Measurements from ENCODE around the gene LDB3.
"Not testable (repeated sequence)": the region's sequence is repeated elsewhere in the genome, so short reads cannot be mapped to it uniquely, and the experiment has no call there.

Gene LDB3

DNA sequence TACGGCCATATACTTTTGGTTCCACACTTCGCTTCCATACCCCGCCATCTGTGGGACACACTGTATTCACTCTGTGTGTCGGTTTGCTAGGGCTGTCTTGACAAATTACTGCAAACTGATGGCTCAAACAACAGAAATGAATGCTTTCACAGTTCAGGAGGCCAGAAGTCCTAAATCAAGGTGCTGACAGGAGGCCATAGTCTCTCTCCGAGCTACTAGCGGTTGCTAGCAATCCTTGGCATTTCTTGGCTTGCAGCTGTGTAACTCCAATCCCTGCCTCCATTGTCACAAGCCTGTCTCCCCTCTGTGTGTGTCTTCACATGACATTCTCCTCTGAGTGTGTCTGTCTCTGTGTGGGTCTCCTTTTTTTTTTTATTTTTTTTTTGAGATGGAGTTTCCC is 59.2 kb downstream of the LDB3 start:
- H3K4me3 ChIP-seq (ENCODE audit: low read depth, low read length) = no peak overlapping the region
- DNase-seq (ENCODE audit: low read depth) = no peak
- TF ChIP-seq CTCF (IDR thresholded peaks at IDR 0.05; ENCODE audit: low read depth, low read length, missing control alignments) = no peak

DNA sequence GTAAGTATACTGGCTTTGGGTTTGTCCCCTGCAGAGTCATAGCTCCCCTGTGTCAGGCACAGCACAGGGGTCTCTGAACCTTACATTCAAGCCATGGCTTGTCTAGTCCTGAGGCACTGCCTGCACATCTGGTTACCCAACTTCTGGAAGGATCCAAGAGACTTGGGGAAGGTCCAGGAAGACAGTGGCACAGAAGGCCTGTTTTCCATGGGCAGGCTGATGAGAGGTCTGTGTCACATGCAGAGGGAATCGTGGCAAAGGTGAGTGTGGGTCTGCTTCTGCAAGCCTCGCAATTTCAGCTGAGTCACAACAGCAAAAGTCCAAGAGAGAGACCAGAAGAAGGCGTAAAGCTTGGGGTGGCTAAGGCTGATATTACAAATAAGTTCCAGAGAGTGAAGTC is 59.7 kb downstream of the LDB3 start:
- TF ChIP-seq CTCF (IDR thresholded peaks at IDR 0.05; ENCODE audit: low read depth, low read length, missing control alignments) = no peak
- H3K4me3 ChIP-seq (ENCODE audit: low read depth, low read length) = no peak overlapping the region

DNA sequence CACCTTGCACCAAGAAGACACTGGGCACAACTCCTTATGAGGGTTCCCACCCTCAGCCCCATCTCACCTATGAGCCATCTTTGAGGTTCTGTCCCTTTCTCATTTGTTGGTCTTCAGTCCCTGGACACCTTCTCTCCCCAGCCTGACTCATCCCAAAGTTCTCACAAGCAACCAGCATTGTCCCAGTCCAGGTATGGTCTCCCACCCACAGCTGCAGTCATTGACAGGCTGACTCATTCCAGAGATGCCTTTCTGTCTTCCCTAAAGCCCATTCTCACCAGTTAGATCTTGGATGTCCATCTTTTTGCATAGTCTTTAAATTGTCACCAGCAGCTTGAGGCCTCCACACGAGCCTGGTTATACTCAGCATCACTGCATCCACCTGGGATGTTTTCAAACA is 61.4 kb downstream of the LDB3 start:
- no peak for TF ChIP-seq CTCF (IDR thresholded peaks at IDR 0.05; ENCODE audit: low read depth, low read length, missing control alignments)
- no peak overlapping the region for H3K4me3 ChIP-seq (ENCODE audit: low read depth, low read length)
- DNase-seq (ENCODE audit: low read depth) = no peak

More for the DNA sequence above, 59.7 kb downstream of the LDB3 start:
- no peak for DNase-seq (ENCODE audit: low read depth)

GRCh38 chr10:86730227-86730626 is 61.9 kb downstream of the LDB3 start:
- no peak for DNase-seq (ENCODE audit: low read depth)
- H3K4me3 ChIP-seq (ENCODE audit: low read depth, low read length) = no peak overlapping the region
- TF ChIP-seq CTCF (IDR thresholded peaks at IDR 0.05; ENCODE audit: low read depth, low read length, missing control alignments) = no peak

DNA sequence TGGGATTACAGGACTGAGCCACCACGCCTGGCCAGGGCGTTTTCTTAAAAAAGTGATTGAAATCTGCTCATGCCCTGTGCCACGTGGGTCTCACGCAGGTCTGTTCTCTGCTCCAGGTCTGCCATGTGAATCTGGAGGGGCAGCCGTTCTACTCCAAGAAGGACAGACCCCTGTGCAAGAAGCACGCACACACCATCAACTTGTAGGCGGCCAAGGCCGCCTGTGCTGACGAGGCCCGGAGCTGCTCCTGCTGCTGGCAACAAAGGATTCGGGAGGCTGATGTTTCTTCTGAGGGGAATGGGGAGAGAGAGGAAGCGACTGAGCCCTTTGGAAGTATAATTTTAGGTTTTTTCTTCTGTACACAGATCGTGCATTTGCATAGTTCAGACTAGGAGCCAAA is 64.5 kb downstream of the LDB3 start:
- H3K4me3 ChIP-seq (ENCODE audit: low read depth, low read length) = no peak overlapping the region
- no peak for DNase-seq (ENCODE audit: low read depth)
- no peak for TF ChIP-seq CTCF (IDR thresholded peaks at IDR 0.05; ENCODE audit: low read depth, low read length, missing control alignments)

DNA sequence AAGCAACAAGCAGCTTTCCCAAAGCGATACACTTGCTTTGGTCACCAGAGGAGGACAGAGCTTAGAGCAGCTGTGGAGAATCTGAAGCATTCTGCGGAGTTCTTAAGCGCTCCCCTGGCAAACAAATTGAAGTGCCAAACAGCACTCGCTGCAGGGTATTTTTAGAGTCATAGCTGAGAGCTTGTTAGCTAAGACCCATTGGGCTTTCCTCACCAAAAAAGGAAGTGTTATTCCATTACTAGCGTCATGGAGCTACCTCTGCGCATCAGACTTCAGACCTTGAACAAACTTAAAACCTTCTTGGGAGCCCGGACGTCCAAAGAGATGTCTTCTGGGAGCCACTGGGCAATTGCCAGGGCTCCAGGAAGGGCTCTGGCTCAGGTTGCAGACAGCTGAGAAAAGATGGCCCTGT is 65.0 kb downstream of the LDB3 start:
- no peak for DNase-seq (ENCODE audit: low read depth)
- no peak for TF ChIP-seq CTCF (IDR thresholded peaks at IDR 0.05; ENCODE audit: low read depth, low read length, missing control alignments)
- no peak overlapping the region for H3K4me3 ChIP-seq (ENCODE audit: low read depth, low read length)

DNA sequence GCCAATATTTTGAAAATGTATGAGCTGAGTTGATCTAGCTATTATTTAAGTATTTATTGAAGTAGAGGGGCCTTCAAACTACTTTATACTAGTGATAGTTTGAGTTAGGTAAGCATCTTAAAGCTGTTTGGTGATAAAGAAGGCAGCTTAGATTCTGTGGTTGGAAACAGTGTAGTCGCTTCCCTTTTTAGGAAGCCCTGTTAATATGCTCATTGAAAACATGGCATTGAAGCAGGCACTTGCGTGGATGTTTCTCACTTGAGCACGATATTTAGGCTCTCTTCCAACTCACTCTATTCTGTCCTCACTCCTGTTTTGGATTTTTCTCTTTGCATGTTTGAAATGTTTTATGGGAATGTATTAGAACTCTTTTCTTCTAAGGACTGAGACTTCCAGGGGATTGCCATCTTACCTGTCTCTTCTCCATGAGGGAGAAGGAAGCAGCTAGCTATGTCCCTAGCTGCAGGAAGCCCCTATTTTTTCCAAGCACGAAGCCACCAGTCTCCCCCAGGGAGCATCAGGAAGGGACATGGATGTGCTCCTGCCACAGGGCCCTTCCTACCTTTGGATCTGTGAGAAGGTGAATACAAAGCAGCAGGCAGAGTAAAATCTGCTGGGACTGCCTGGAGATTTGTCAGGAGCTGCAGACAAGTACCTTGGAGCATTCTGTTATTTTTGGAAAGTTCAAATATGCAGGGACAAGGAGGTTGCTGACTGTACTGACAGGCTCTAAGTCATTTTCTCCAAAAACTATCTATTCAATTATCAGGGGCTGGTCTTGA is 66.1 kb downstream of the LDB3 start:
- DNase-seq (ENCODE audit: low read depth) = no peak

GRCh38 chr10:86735278-86735677 is 67.0 kb downstream of the LDB3 start:
- DNase-seq (ENCODE audit: low read depth) = not testable (repeated sequence)

More for the DNA sequence above, 66.1 kb downstream of the LDB3 start:
- no peak overlapping the region for H3K4me3 ChIP-seq (ENCODE audit: low read depth, low read length)
- no peak for TF ChIP-seq CTCF (IDR thresholded peaks at IDR 0.05; ENCODE audit: low read depth, low read length, missing control alignments)

More at GRCh38 chr10:86735278-86735677, 67.0 kb downstream of the LDB3 start:
- H3K4me3 ChIP-seq (ENCODE audit: low read depth, low read length) = not testable (repeated sequence)

All from GM12864 (cell line).